ENCODE results near the gene UBLCP1.

Gene UBLCP1

GRCh38 chr5:159262859-159263568 is at the start of gene UBLCP1 (continued):
- no peak for TF ChIP-seq ZNF169 (tag by site-specific recombination; IDR thresholded peaks at IDR 0.05)
- TF ChIP-seq ZNF585B (tag by site-specific recombination; IDR thresholded peaks at IDR 0.05), result no peak
- TF ChIP-seq SALL2 (tag by site-specific recombination; IDR thresholded peaks at IDR 0.05; ENCODE audit: borderline replicate concordance), result no peak
- TF ChIP-seq ZNF518A (tag by site-specific recombination; conservative IDR thresholded peaks at IDR 0.05; ENCODE audit: low read depth), result peak; percentile 99
- no peak for TF ChIP-seq ZNF423 (tag by site-specific recombination; IDR thresholded peaks at IDR 0.05)
- TF ChIP-seq ZNF785 (tag by site-specific recombination; IDR thresholded peaks at IDR 0.05), result no peak
- no peak for TF ChIP-seq ZNF776 (tag by site-specific recombination; IDR thresholded peaks at IDR 0.05; ENCODE audit: borderline replicate concordance)
- peak; percentile 80 for TF ChIP-seq PRDM4 (tag by site-specific recombination; IDR thresholded peaks at IDR 0.05)
- TF ChIP-seq EGR2 (tag by site-specific recombination; IDR thresholded peaks at IDR 0.05; ENCODE audit: low read depth), result no peak
- no peak for TF ChIP-seq ZNF132 (tag by site-specific recombination; IDR thresholded peaks at IDR 0.05; ENCODE audit: borderline replicate concordance)
- peak; percentile 97 for TF ChIP-seq ZBTB11 (tag by site-specific recombination; conservative IDR thresholded peaks at IDR 0.05; ENCODE audit: low read depth)
- TF ChIP-seq ZBTB10 (tag by site-specific recombination; IDR thresholded peaks at IDR 0.05), result peak; percentile 8; the same call in 1 of the 2 replicates
- peak; percentile 48; the same call in 1 of the 2 replicates for TF ChIP-seq KLF8 (tag by site-specific recombination; IDR thresholded peaks at IDR 0.05)
- TF ChIP-seq ZNF157 (tag by site-specific recombination; IDR thresholded peaks at IDR 0.05), result no peak
- no peak for TF ChIP-seq ZNF560 (tag by site-specific recombination; IDR thresholded peaks at IDR 0.05; ENCODE audit: borderline replicate concordance)
- no peak for TF ChIP-seq ZNF292 (tag by site-specific recombination; IDR thresholded peaks at IDR 0.05; ENCODE audit: borderline replicate concordance, low read depth)
- peak; percentile 83 for TF ChIP-seq ZBTB21 (tag by site-specific recombination; IDR thresholded peaks at IDR 0.05)
- TF ChIP-seq ZNF677 (tag by site-specific recombination; IDR thresholded peaks at IDR 0.05), result no peak
- no peak for TF ChIP-seq ZNF311 (tag by site-specific recombination; IDR thresholded peaks at IDR 0.05; ENCODE audit: borderline replicate concordance)
- TF ChIP-seq ZBTB7A (tag by site-specific recombination; IDR thresholded peaks at IDR 0.05; ENCODE audit: low read depth), result no peak
- TF ChIP-seq ZNF629 (tag by site-specific recombination; IDR thresholded peaks at IDR 0.05), result peak; percentile 96
- TF ChIP-seq ZNF140 (tag by site-specific recombination; IDR thresholded peaks at IDR 0.05), result no peak
- no peak for TF ChIP-seq ZNF391 (tag by site-specific recombination; IDR thresholded peaks at IDR 0.05; ENCODE audit: borderline replicate concordance, low read depth)
- 0 out of 2 replicates have a peak, but pooled peaks have one; percentile 43 for TF ChIP-seq KLF17 (tag by site-specific recombination; IDR thresholded peaks at IDR 0.05)
